ENCODE results near the gene CYP27A1.

DNA sequence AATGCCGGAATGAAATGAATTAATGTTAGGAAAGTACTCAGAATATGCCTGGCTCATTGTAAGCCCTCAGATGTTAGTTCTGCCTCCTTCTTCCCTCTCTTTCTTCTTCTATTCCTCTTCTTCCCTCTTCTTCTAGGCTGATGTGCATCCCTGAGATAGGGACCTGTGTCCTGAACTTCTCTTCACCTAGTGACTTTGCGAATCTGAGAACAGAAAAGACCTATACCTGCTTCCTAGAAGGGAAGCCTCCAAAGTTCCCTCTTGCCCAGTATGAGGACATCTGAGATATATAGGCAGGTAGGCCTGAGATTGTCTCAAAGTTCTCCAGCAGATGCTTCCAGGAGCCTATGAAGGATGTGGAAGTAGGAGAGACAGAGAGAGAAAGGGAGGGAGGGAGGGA, 8.1 kb upstream of the CYP27A1 start:
- TF ChIP-seq, protein P1, sequence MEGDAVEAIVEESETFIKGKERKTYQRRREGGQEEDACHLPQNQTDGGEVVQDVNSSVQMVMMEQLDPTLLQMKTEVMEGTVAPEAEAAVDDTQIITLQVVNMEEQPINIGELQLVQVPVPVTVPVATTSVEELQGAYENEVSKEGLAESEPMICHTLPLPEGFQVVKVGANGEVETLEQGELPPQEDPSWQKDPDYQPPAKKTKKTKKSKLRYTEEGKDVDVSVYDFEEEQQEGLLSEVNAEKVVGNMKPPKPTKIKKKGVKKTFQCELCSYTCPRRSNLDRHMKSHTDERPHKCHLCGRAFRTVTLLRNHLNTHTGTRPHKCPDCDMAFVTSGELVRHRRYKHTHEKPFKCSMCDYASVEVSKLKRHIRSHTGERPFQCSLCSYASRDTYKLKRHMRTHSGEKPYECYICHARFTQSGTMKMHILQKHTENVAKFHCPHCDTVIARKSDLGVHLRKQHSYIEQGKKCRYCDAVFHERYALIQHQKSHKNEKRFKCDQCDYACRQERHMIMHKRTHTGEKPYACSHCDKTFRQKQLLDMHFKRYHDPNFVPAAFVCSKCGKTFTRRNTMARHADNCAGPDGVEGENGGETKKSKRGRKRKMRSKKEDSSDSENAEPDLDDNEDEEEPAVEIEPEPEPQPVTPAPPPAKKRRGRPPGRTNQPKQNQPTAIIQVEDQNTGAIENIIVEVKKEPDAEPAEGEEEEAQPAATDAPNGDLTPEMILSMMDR (IDR thresholded peaks at IDR 0.05), result no peak
- no peak for TF ChIP-seq POLR2A (IDR thresholded peaks at IDR 0.05)
